Dedifferentiated amniotic fluid mesenchymal stem cell (primary cell): ENCODE measurements around the gene DHX58.
"Not testable (repeated sequence)": the region's sequence is repeated elsewhere in the genome, so short reads cannot be mapped to it uniquely, and the experiment has no call there.

ENCODE experiments used
- DNase-seq: peaks from one replicate; pipeline ENCODE4 v3.0.0-alpha.2; 2016; ENCODE audit errors: extremely low spot score

Gene DHX58

GRCh38 chr17:42112552-42113176 is at the start of gene DHX58:
DHX58 (minus strand) TSS chr17:42112714; CDS start chr17:42111892, 822 bp downstream.
- peak; percentile 84 for DNase-seq

- DNase-seq = no peak
Measured at GRCh38 chr17:42160531-42160910, 48.0 kb upstream of the DHX58 start.

GRCh38 chr17:42159796-42160530 is 47.4 kb upstream of the DHX58 start:
- no peak for DNase-seq

GRCh38 chr17:42155614-42156045 is 43.1 kb upstream of the DHX58 start:
- no peak for DNase-seq

GRCh38 chr17:42153919-42154742 is 41.6 kb upstream of the DHX58 start:
- peak; percentile 16 for DNase-seq

- no peak for DNase-seq
Measured at GRCh38 chr17:42146911-42147607, 34.5 kb upstream of the DHX58 start.

- DNase-seq = not testable (repeated sequence)
Measured at GRCh38 chr17:42143138-42143537, 30.6 kb upstream of the DHX58 start.

GRCh38 chr17:42142371-42142896 is 29.9 kb upstream of the DHX58 start:
- peak; percentile 68 for DNase-seq

- DNase-seq = no peak
Measured at GRCh38 chr17:42141382-42141781, 28.9 kb upstream of the DHX58 start.

GRCh38 chr17:42140690-42141089 is 28.2 kb upstream of the DHX58 start:
- DNase-seq = not testable (repeated sequence)

- no peak for DNase-seq
Measured at GRCh38 chr17:42138749-42139492, 26.4 kb upstream of the DHX58 start.

- no peak for DNase-seq
Measured at GRCh38 chr17:42136654-42137051, 24.1 kb upstream of the DHX58 start.

GRCh38 chr17:42135664-42136653 is 23.4 kb upstream of the DHX58 start:
- no peak for DNase-seq

GRCh38 chr17:42135151-42135550 is 22.6 kb upstream of the DHX58 start:
- no peak for DNase-seq

- no peak for DNase-seq
Measured at GRCh38 chr17:42133461-42134041, 21.0 kb upstream of the DHX58 start.

GRCh38 chr17:42132941-42133340 is 20.4 kb upstream of the DHX58 start:
- DNase-seq = peak; percentile 73

GRCh38 chr17:42131981-42132432 is 19.5 kb upstream of the DHX58 start:
- DNase-seq = no peak

GRCh38 chr17:42131232-42131631 is 18.7 kb upstream of the DHX58 start:
- no peak for DNase-seq

- DNase-seq = no peak
Measured at GRCh38 chr17:42130310-42130936, 17.9 kb upstream of the DHX58 start.
